ENCODE results near the gene SERAC1. TPM values are rescaled to one million over a fixed set of nuclear protein-coding genes. Genes with fewer than 3 reads are reported as not detected.

Gene SERAC1
- total and polyA plus RNA-seq, 10 of the 15 experiments (the other 5 are each of a cell fraction or from before 2014, with no cell fraction given), result 0.76 to 2.9 (median 2.2) TPM

DNA sequence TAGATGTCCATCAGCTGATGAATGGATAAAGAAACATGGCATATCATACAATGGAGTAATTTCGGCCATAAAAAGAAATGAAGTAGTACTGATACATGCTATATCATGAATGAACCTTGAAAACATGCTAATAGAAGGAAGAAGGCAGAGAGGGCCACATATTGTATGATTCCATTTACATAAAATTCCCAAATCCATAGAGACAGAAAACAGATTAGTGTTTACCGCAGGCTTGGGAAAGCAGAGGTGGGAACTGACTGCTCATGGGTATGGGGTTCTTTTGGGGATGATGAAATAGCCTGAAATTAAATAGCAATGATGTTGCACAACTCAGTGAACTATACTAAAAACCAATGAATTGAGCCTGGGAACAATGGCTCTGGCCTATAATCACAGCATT lies 58.3 kb downstream of the SERAC1 start:
- H3K4me1 ChIP-seq (ENCODE audit: control insufficient read depth, insufficient read depth, low read length), result no peaks in the 10 kb centered on the region
- no peak overlapping the region for H3K4me3 ChIP-seq
- BruUV-seq (replicated peaks), result no TSS peak
- H3K9ac ChIP-seq (ENCODE audit: control insufficient read depth, insufficient read depth, low read length), result no peak overlapping the region
- DNase-seq (ENCODE audit: low read depth, low spot score), result no peak
- ChIA-PET SMC1A (ENCODE audit: uncharacterized antibody, unreplicated experiment) (no interaction called here), RAD21 (ENCODE audit: unreplicated experiment) (no interaction called here), POLR2A (no interaction called here), CTCF (no interaction called here)
- H4K20me1 ChIP-seq (ENCODE audit: control insufficient read depth, insufficient read depth), result no peaks in the 10 kb centered on the region
- no peaks in the 10 kb centered on the region for H3K36me3 ChIP-seq (ENCODE audit: control insufficient read depth in 2 of 2, insufficient read depth in 2 of 2, low read length in 1 of 2)
- H3K27me3 ChIP-seq (replicated peaks in 1 of 2; ENCODE audit: control insufficient read depth in 2 of 2, insufficient read depth in 2 of 2, low read length in 1 of 2), result no peaks in the 10 kb centered on the region
- FAIRE-seq, result no peak
- in situ Hi-C loops (cut with MboI), result no loop called here
- no peak overlapping the region for H2AFZ ChIP-seq (ENCODE audit: control insufficient read depth, low read depth, low read length)
- intact Hi-C loops (cut with micrococcal nuclease; ENCODE audit: unreplicated experiment), result no loop called here
- no peaks in the 10 kb centered on the region for H3K9me3 ChIP-seq (replicated peaks; ENCODE audit: control insufficient read depth, insufficient read depth, low read length)
- H3K27ac ChIP-seq (ENCODE audit: control insufficient read depth, insufficient read depth), result no peak overlapping the region
- no peak overlapping the region for H3K4me2 ChIP-seq (ENCODE audit: control insufficient read depth, insufficient read depth)
- WGBS (ENCODE audit: insufficient coverage, insufficient replicate concordance, low lambda C conversion rate, missing lambda C conversion rate), result 94% methylated on average over 2 of the region's 2 CpGs
- ATAC-seq, result no peak
- no peaks in the 10 kb centered on the region for H3K79me2 ChIP-seq (ENCODE audit: control insufficient read depth, insufficient read depth, low read length)
- TF ChIP-seq SIN3A (IDR thresholded peaks at IDR 0.05; ENCODE audit: low read depth, low read length) (no peak), ZBTB40 (IDR thresholded peaks at IDR 0.05; ENCODE audit: borderline replicate concordance) (no peak), REST (IDR thresholded peaks at IDR 0.05; ENCODE audit: low read depth, low read length) (no peak), MYB (IDR thresholded peaks at IDR 0.05; ENCODE audit: borderline replicate concordance, low read depth, low read length) (no peak), BRCA1 (IDR thresholded peaks at IDR 0.05; ENCODE audit: low read depth, low read length) (no peak), ZNF274 (IDR thresholded peaks at IDR 0.05; ENCODE audit: insufficient read depth, insufficient read length) (no peak), SUPT20H (IDR thresholded peaks at IDR 0.05; ENCODE audit: borderline replicate concordance, control insufficient read depth, low read depth, low read length) (no peak), ETV6 (conservative IDR thresholded peaks at IDR 0.05 in 1 of 2, IDR thresholded peaks at IDR 0.05 in 1 of 2; ENCODE audit: borderline replicate concordance in 1 of 2, low read depth in 1 of 2) (no peak), BMI1 (IDR thresholded peaks at IDR 0.05; ENCODE audit: borderline replicate concordance) (no peak), POU2F2 (IDR thresholded peaks at IDR 0.05; ENCODE audit: borderline replicate concordance, low read depth, low read length) (no peak), IKZF1 (conservative IDR thresholded peaks at IDR 0.05) (no peak), RAD51 (IDR thresholded peaks at IDR 0.05) (no peak), NR2C1 (IDR thresholded peaks at IDR 0.05) (no peak), FOXK2 (IDR thresholded peaks at IDR 0.05) (no peak)
- TF ChIP-seq, protein P1, sequence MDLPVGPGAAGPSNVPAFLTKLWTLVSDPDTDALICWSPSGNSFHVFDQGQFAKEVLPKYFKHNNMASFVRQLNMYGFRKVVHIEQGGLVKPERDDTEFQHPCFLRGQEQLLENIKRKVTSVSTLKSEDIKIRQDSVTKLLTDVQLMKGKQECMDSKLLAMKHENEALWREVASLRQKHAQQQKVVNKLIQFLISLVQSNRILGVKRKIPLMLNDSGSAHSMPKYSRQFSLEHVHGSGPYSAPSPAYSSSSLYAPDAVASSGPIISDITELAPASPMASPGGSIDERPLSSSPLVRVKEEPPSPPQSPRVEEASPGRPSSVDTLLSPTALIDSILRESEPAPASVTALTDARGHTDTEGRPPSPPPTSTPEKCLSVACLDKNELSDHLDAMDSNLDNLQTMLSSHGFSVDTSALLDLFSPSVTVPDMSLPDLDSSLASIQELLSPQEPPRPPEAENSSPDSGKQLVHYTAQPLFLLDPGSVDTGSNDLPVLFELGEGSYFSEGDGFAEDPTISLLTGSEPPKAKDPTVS (IDR thresholded peaks at IDR 0.05; ENCODE audit: low read depth, low read length), result no peak

All from GM12878 (cell line).